H9 (cell line): ENCODE results near the gene CHRNB4. TPM values are rescaled to one million over a fixed set of nuclear protein-coding genes. Genes with fewer than 3 reads are reported as not detected.

Experiments used
- DNase-seq: peaks from one replicate; pipeline ENCODE4 v3.0.0-alpha.2; 2017
- H2AFZ ChIP-seq: one replicate; pipeline ENCODE4 v1.6.1; 2013; ENCODE audit warnings: mild to moderate bottlenecking, low read length, control low read depth, moderate library complexity
- H2AK5ac ChIP-seq: 2 replicates; pipeline ENCODE4 v1.6.1; 2013; ENCODE audit warnings: low read length, control low read depth, mixed read lengths; ENCODE audit not compliant: insufficient read length
- H2BK120ac ChIP-seq: one replicate; pipeline ENCODE4 v1.6.1; 2013; ENCODE audit warnings: low read depth, mild to moderate bottlenecking, low read length, control low read depth, inconsistent platforms; ENCODE audit not compliant: poor library complexity, severe bottlenecking
- H2BK12ac ChIP-seq: 2 replicates; pipeline ENCODE4 v1.6.1; 2013; ENCODE audit warnings: low read length, control low read depth, mixed read lengths, low read depth; ENCODE audit not compliant: insufficient read length
- H2BK15ac ChIP-seq: 2 replicates; pipeline ENCODE4 v1.6.1; 2013; ENCODE audit warnings: low read depth, low read length, control low read depth
- H2BK20ac ChIP-seq: one replicate; pipeline ENCODE4 v1.6.1; 2013; ENCODE audit warnings: low read depth, mild to moderate bottlenecking, low read length, control low read depth, inconsistent platforms; ENCODE audit not compliant: poor library complexity, severe bottlenecking
- H2BK5ac ChIP-seq: 2 replicates; pipeline ENCODE4 v1.6.1; 2013; ENCODE audit warnings: low read length, control low read depth, mixed read lengths; ENCODE audit not compliant: insufficient read length
- H3K14ac ChIP-seq: 2 replicates; pipeline ENCODE4 v1.6.1; 2013; ENCODE audit warnings: low read length, control low read depth; ENCODE audit not compliant: insufficient read depth
- H3K18ac ChIP-seq: 2 replicates; pipeline ENCODE4 v1.6.1; 2013; ENCODE audit warnings: low read depth, mild to moderate bottlenecking, mixed read lengths, low read length, control low read depth; ENCODE audit not compliant: insufficient read length
- H3K23ac ChIP-seq: 2 replicates; pipeline ENCODE4 v1.6.1; 2013; ENCODE audit warnings: low read length, control low read depth, mixed read lengths, low read depth; ENCODE audit not compliant: insufficient read length
- H3K23me2 ChIP-seq: 2 replicates; pipeline ENCODE4 v1.6.1; 2013; ENCODE audit warnings: low read depth, mild to moderate bottlenecking, mixed read lengths, low read length, control low read depth; ENCODE audit not compliant: insufficient read length, poor library complexity, severe bottlenecking
- H3K27ac ChIP-seq: 2 replicates; pipeline ENCODE4 v1.5.1; 2013; ENCODE audit warnings: low read length, control low read depth, mixed read lengths, low read depth; ENCODE audit not compliant: insufficient read length
- H3K27me3 ChIP-seq: 2 replicates; pipeline ENCODE4 v1.6.1; 2013; ENCODE audit warnings: low read length, control low read depth, inconsistent platforms; ENCODE audit not compliant: insufficient read depth
- H3K4ac ChIP-seq: 2 replicates; pipeline ENCODE4 v1.6.1; 2013; ENCODE audit warnings: low read depth, mild to moderate bottlenecking, control low read depth, inconsistent platforms, low read length, moderate library complexity
- H3K4me1 ChIP-seq: 2 replicates; pipeline ENCODE4 v1.6.1; 2013; ENCODE audit warnings: low read length, control low read depth, inconsistent platforms; ENCODE audit not compliant: insufficient read depth
- H3K4me2 ChIP-seq: 2 replicates; pipeline ENCODE4 v1.6.1; 2013; ENCODE audit warnings: low read length, control low read depth, mixed read lengths; ENCODE audit not compliant: insufficient read length, insufficient read depth
- H3K56ac ChIP-seq: 2 replicates; pipeline ENCODE4 v1.6.1; 2013; ENCODE audit warnings: low read depth, mild to moderate bottlenecking, mixed read lengths, low read length, control low read depth; ENCODE audit not compliant: insufficient read length
- H3K79me1 ChIP-seq: 2 replicates; pipeline ENCODE4 v1.6.1; 2013; ENCODE audit warnings: low read depth, mild to moderate bottlenecking, moderate library complexity, low read length, control low read depth, inconsistent platforms; ENCODE audit not compliant: insufficient read depth, poor library complexity, severe bottlenecking
- H3K79me2 ChIP-seq: 2 replicates; pipeline ENCODE4 v1.6.1; 2013; ENCODE audit warnings: low read length, control low read depth, inconsistent platforms; ENCODE audit not compliant: insufficient read depth
- H3K9ac ChIP-seq: 2 replicates; pipeline ENCODE4 v1.6.1; 2013; ENCODE audit warnings: low read length, control low read depth, mixed read lengths; ENCODE audit not compliant: insufficient read length; ENCODE audit errors: extremely low read depth
- H3K9me3 ChIP-seq: one replicate; pipeline ENCODE4 v1.6.1; 2013; ENCODE audit warnings: low read depth, low read length, inconsistent platforms; ENCODE audit not compliant: control insufficient read depth
- H3T11ph ChIP-seq: one replicate; pipeline ENCODE4 v1.6.1; 2013; ENCODE audit warnings: mild to moderate bottlenecking, low read length, control low read depth, inconsistent platforms
- H4K20me1 ChIP-seq: one replicate; pipeline ENCODE4 v1.6.1; 2013; ENCODE audit not compliant: control insufficient read depth, insufficient read length, insufficient read depth
- H4K5ac ChIP-seq: 2 replicates; pipeline ENCODE4 v1.6.1; 2013; ENCODE audit warnings: low read depth, mild to moderate bottlenecking, mixed read lengths, low read length, control low read depth; ENCODE audit not compliant: insufficient read length
- H4K8ac ChIP-seq: replicated peaks from 2 replicates; pipeline ENCODE4 v1.6.1; 2013; ENCODE audit warnings: low read length, control low read depth, mixed read lengths, low read depth; ENCODE audit not compliant: insufficient read length
- H4K91ac ChIP-seq: 2 replicates; pipeline ENCODE4 v1.6.1; 2013; ENCODE audit warnings: low read depth, mild to moderate bottlenecking, moderate library complexity, mixed read lengths, low read length, control low read depth; ENCODE audit not compliant: insufficient read length
- H3K27ac Mint-ChIP-seq, 3 experiments: 2 replicates in 2 of 3; 3 replicates in 1 of 3; pipeline ENCODE4 v1.8.0; 2020 to 2021; ENCODE audit warnings: mixed read lengths in 3 of 3, mild to moderate bottlenecking in 1 of 3, moderate library complexity in 1 of 3
- H3K27me3 Mint-ChIP-seq: 2 replicates; pipeline ENCODE4 v1.8.0; 2021; ENCODE audit warnings: low read depth, mild to moderate bottlenecking, moderate library complexity, mixed read lengths
- H3K36me3 Mint-ChIP-seq, 3 experiments: 2 replicates in 2 of 3; 3 replicates in 1 of 3; pipeline ENCODE4 v1.8.0; 2020 to 2021; ENCODE audit warnings: low read depth in 3 of 3, mixed read lengths in 3 of 3; ENCODE audit not compliant: insufficient read depth in 1 of 3
- H3K4me1 Mint-ChIP-seq, 2 experiments: 2 replicates each; pipeline ENCODE4 v1.8.0; 2020; ENCODE audit warnings: mixed read lengths in 2 of 2
- H3K4me3 Mint-ChIP-seq, 2 experiments: 2 replicates in 1 of 2; 3 replicates in 1 of 2; pipeline ENCODE4 v1.8.0; 2020 to 2021; ENCODE audit warnings: mild to moderate bottlenecking in 2 of 2, mixed read lengths in 2 of 2, moderate library complexity in 1 of 2
- H3K9me3 Mint-ChIP-seq, 2 experiments: 2 replicates in 1 of 2; 3 replicates in 1 of 2; pipeline ENCODE4 v1.8.0; 2020; ENCODE audit warnings: mild to moderate bottlenecking in 2 of 2, mixed read lengths in 2 of 2, moderate library complexity in 1 of 2
- WGBS: extraction: QIAGEN DNeasy Blood & Tissue Kit; methylation state at CpG from one replicate; pipeline ENCODE4 v1.1.7; 2013; ENCODE audit warnings: missing lambda C conversion rate, low lambda C conversion rate, mixed read lengths; ENCODE audit not compliant: insufficient read length; ENCODE audit errors: extremely low coverage; 5-methylcytosine and 5-hydroxymethylcytosine counted together
- total RNA-seq: library from RNA; stranded (reverse); gene quantifications from 2 replicates; pipeline ENCODE4 v1.2.1, GENCODE V29; 2021
- TF ChIP-seq, protein P1 (sequence below): fragments of 200-600 bp; sonication (generic); conservative IDR thresholded peaks from 3 replicates; pipeline ENCODE4 v1.8.0; 2021; ENCODE audit warnings: antibody characterized with exemption, mild to moderate bottlenecking

The CHRNB4 gene
- total RNA-seq, 1 experiment from 2014 or later: 1.9 TPM

DNA sequence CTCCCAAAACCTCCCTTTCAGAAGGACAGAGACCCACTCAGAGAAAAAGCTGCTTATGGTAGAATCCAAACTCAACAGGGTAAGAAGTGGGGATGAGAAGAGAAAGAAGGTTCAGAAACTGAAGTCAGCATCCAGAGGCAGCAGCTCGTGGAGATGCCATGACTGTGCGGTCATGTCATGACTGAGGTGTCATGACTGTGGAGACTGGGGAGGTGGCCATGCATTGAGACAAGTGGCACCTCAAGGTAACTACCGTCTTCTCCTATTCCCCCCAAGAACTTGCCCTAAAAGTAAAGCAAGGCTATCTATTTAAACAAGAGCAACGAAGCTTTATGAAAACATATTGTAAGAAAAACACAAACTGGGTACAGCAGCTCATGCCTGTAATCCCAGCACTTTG is 35.3 kb downstream of the CHRNB4 start:
- H3K4me1 Mint-ChIP-seq: peaks cover 0 to 4% of the 10 kb centered on the region in 2 experiments; a peak in 2 of 4 replicates
- no peak overlapping the region for H3K4me3 Mint-ChIP-seq
- Histone ChIP-seq H2BK5ac (no peak overlapping the region), H3K14ac (no peak overlapping the region), H2BK12ac (no peak overlapping the region), H3K27ac (no peak overlapping the region), H3K4ac (no peak overlapping the region), H3K79me2 (no peaks in the 10 kb centered on the region), H3K56ac (no peak overlapping the region), H3K18ac (no peak overlapping the region), H3K4me1 (no peaks in the 10 kb centered on the region), H4K8ac (no peak overlapping the region), H3K23me2 (no peaks in the 10 kb centered on the region), H2AK5ac (no peak overlapping the region), H3K4me2 (no peak overlapping the region), H3T11ph (no peak overlapping the region), H3K23ac (no peak overlapping the region), H2BK120ac (no peak overlapping the region), H3K79me1 (no peaks in the 10 kb centered on the region), H4K20me1 (no peaks in the 10 kb centered on the region), H3K9ac (no peak overlapping the region), H2BK20ac (no peak overlapping the region), H2BK15ac (no peak overlapping the region), H4K91ac (no peak overlapping the region), H4K5ac (no peak overlapping the region), H2AFZ (no peak overlapping the region), H3K27me3 (no peaks in the 10 kb centered on the region), H3K9me3 (no peaks in the 10 kb centered on the region)
- DNase-seq: no peak
- H3K27ac Mint-ChIP-seq: no peak overlapping the region
- peaks cover 16 to 40% (median 17%) of the 10 kb centered on the region in 3 experiments for H3K36me3 Mint-ChIP-seq
- TF ChIP-seq, protein P1, sequence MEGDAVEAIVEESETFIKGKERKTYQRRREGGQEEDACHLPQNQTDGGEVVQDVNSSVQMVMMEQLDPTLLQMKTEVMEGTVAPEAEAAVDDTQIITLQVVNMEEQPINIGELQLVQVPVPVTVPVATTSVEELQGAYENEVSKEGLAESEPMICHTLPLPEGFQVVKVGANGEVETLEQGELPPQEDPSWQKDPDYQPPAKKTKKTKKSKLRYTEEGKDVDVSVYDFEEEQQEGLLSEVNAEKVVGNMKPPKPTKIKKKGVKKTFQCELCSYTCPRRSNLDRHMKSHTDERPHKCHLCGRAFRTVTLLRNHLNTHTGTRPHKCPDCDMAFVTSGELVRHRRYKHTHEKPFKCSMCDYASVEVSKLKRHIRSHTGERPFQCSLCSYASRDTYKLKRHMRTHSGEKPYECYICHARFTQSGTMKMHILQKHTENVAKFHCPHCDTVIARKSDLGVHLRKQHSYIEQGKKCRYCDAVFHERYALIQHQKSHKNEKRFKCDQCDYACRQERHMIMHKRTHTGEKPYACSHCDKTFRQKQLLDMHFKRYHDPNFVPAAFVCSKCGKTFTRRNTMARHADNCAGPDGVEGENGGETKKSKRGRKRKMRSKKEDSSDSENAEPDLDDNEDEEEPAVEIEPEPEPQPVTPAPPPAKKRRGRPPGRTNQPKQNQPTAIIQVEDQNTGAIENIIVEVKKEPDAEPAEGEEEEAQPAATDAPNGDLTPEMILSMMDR: no peak
- H3K27me3 Mint-ChIP-seq: peaks cover 34% of the 10 kb centered on the region
- H3K9me3 Mint-ChIP-seq: peaks cover 38 to 57% of the 10 kb centered on the region in 2 experiments
- no CpG with 5 or more reads among the region's 4 CpGs for WGBS
